Activated CD8-positive, alpha-beta memory T cell treated with anti-CD3 and anti-CD28 coated beads, Interleukin-2, amount 50 U/mL, for 24 hours (primary cell): ENCODE data around the gene DPP8.

Experiments
- DNase-seq: peaks from one replicate; pipeline ENCODE4 v3.0.0-alpha.2; 2020; ENCODE audit errors: extremely low read depth

The DPP8 gene

DNA sequence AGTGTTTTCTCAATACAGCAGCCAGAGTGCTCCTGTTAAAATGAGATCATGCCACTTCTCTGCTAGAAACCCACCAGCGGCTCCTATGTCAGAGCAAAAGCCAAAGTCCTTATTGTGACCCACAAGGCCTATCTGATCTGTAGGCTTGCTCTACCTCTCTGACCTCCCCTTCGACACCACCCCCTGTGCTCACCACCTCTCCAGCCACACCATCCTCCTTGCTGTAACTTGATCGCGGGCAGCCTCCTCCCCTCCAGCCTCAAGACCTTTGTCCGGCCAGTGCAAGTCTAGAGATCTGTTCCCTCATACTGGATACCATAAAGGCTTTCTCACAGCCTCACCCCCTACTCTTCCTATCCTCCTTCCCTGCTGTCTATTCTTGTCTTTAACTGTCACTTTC, 92.8 kb downstream of the DPP8 start:
- no peak for DNase-seq

GRCh38 chr15:65423976-65424679, 93.4 kb downstream of the DPP8 start:
- no peak for DNase-seq

DNA sequence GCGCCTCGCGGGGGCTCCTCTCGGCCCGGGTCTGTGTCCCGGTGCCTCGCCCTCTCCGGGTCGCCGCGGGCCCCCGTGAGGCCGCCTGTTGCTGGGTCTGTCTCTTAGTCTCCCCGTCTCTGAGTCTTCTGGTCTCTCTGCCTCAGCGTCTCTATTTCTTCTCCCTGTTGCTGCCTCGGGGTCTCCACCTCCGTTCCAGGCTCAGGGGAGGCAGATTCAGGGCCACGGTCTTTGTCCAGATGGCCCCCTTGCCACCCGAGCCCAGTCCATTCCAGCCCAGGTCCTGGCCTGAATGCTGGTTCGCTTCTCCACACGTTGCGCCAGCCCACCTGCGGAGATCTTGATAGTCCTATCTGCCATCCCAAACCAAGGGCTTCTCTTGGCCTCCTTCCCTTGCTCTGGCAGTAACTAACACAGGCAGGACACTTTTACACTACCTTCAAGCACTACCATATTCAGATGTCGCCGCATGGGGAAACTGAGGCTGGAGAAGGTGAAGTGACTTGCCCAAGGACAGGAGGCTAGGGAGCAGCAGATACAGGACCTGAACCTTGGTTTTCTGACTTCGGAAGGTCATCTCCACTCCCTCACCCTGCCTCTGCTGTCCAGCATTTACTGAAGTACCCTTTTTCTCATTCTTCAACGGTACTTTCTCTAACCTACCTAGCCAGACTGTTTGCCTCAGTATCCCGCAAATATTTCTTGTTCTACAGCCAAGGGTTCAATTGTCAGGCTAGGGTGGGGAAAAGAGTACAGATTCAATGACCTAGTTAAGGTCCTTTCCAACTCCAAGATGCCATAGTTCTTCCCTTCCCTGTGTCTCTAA, 94.1 kb downstream of the DPP8 start:
- no peak for DNase-seq

- no peak for DNase-seq
These were observed 95.9 kb downstream of the DPP8 start for GRCh38 chr15:65421360-65422215.

GRCh38 chr15:65420975-65421359, 96.5 kb downstream of the DPP8 start:
- DNase-seq, result no peak

GRCh38 chr15:65418596-65418995, 98.9 kb downstream of the DPP8 start:
- no peak for DNase-seq

- no peak for DNase-seq
These were observed 100.6 kb downstream of the DPP8 start for GRCh38 chr15:65416845-65417416.

DNA sequence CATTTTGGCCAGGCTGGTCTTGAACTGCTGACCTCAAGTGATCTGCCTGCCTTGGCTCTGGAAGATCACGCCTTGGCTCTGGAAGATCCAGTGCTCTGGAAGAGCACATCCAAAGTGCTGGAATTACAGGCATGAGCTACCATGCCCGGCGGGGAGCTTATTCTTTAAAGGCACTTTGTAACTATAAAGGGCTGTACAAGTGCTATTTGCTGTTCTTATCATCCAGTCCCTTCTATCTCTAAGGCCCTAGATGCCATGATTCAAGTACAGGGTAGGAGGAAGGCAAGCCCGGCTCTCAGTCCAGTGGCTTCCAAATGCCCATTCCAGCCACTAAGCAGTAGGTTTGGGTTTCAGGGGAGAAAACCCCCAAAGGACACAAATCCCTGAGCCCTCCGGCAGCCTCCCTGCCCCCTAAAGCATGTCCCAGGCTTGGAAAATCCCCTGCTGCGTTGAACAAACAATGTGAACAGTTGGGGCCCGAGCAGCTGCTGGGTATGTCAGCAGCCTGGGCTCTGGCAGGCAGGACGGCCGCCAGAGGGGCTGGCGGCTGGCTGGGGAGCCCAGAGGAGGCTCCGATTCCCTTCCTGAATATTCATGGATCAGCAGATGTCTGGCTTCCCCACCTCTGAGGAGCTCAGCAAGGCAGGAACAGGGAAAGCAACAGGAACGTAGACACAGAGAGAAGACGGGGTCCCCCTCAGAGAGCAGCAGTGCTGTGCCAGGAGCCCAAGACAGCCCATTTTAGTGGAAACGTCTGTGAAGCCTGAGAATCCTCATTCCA, 102.5 kb downstream of the DPP8 start:
- no peak for DNase-seq

GRCh38 chr15:65413760-65414144, 103.7 kb downstream of the DPP8 start:
- no peak for DNase-seq

GRCh38 chr15:65413051-65413759, 104.3 kb downstream of the DPP8 start:
- DNase-seq, result no peak

DNA sequence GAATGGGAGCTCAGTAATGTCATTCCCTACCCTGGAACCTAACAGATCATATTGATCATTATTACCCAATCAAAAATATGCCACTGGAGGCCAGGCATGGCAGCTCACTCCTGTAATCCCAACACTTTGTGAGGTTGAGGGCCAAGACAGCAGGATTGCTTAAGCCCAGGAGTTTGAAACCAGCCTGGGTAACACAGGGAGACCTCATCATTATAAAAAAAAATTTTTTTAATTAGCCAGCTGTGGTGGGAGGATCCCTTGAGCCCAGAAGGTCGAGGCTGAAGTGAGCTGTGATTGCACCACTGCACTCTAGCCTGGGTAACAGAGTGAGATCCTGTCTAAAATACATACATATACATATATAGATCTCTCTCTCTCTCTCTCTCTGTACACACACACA, 104.9 kb downstream of the DPP8 start:
- no peak for DNase-seq

- DNase-seq, result no peak
These were observed 105.9 kb downstream of the DPP8 start for GRCh38 chr15:65411465-65412071.

DNA sequence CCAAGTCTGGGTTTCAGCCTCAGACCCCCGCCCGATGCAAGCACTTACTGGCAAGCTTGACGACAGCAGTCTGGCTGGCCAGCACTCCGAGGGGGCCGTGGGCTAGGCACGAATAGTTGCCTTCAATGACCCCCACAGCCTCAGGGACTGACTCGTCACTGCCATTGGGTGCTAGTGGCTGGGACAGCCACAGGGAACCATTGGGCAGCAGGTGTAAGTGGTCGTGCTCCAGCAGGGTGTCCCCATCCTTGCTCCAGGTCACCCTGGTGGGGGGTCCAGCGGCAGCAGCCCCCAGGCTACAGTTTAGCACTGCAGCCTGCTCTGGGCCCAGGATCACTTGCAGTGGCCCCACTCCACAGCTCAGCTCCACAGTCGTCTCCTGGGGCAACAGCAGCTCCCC, 106.5 kb downstream of the DPP8 start:
- no peak for DNase-seq

DNA sequence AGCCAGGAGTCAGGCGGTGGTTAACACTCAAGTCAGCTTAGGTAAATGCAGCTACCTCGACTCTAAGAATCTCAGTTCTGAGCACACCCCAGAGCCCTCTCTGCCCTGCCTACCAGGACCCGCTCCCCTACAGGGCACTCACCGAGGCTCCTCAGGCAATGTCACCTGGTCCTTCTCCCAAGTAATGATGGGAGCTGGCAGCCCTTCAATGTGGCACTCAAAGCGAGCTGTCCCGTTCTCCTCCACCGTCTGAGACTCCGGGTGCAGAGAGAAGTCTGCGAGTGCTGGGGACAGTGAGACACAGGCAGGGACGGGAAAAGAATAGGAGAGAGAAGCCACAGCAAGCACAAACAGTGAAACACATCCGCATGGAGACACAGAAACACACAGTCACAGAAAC, 107.5 kb downstream of the DPP8 start:
- no peak for DNase-seq

DNA sequence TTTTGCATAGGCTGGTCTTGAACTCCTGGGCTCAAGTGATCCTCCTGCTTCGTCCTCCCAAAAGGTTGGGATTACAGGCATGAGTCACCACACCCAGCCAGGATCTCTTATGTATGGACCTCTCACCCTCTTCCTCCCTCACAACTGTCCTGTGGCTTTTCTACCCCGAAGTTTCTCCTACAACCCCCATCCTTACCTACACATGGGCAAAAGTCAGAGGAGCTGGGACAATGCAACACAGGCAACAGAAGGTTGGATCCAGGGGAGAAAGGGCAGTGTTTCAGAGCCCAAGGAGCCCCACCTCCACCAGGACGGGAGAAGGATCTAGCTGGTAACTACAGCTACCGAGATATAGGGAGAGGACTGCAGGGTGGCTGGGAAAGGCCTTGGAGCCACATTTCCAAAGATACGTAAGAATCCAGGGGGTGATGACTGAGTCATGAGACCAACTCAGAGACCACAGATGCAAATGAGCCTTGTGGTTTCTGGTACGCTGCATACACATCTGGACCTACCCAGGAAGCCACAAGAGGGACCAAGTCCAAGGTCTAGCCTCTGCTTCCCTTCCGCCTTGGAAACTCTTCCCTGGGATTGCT, 108.4 kb downstream of the DPP8 start:
- DNase-seq, result no peak

GRCh38 chr15:65408324-65409035, 109.0 kb downstream of the DPP8 start:
- no peak for DNase-seq

DNA sequence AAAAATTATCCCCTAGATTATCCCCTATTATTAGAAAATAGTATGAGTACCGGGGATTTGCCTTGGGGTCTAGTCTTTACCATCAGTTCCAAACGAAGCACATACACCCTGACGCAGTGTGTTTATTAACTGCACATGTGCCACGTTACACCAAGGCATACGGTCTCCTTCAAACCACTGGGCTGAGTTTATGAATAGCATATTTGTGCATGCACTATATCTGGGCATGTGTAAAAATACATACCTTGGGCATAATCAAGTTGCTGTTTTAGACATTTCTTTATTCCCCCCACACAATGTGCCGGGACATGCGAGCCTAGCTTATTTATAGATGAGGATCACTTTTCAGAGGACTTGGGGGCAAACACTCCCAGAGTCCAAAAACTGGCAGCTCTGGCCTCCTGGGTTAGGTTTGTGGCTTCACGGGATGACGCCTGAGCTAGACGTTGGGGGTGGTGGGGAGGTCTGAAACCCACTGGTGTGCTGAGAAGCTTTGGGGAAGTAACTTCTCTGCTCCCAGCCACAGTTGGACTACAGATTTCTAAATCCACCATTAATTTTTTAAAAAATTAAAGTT, 111.0 kb downstream of the DPP8 start:
- DNase-seq, result no peak

GRCh38 chr15:65405791-65406423, 111.6 kb downstream of the DPP8 start:
- no peak for DNase-seq
